RWPE1 (cell line): ENCODE measurements around the gene SLC6A20.

Experiments
- CTCF ChIA-PET: fragments of 350-600 bp; sonication (Branson Sonifier 250); formaldehyde crosslinking; extraction: SDS; loops from one replicate; lab custom pipeline; 2021; lab: Yijun Ruan, JAX
- POLR2A ChIA-PET: fragments of 400-600 bp; formaldehyde crosslinking; extraction: SDS; loops from one replicate; lab custom pipeline; 2020; ENCODE audit warnings: antibody characterized with exemption; ENCODE audit not compliant: low non-redundant PET; lab: Yijun Ruan, JAX
- DNase-seq: peaks from one replicate; pipeline ENCODE4 v3.0.0; 2012; ENCODE audit warnings: low spot score
- H3K27ac ChIP-seq: fragments of 450-650 bp; 2 replicates; pipeline ENCODE4 v1.5.1; 2017
- TF ChIP-seq, protein P1 (sequence below): fragments of 450-650 bp; conservative IDR thresholded peaks from 2 replicates; pipeline ENCODE4 v1.5.1; 2017; ENCODE audit warnings: low read depth, mild to moderate bottlenecking

The SLC6A20 gene

GRCh38 chr3:45795509-45795881 lies 841 bp downstream of the SLC6A20 start:
- POLR2A ChIA-PET, result no interaction called here
- no peak for DNase-seq
- TF ChIP-seq, protein P1, sequence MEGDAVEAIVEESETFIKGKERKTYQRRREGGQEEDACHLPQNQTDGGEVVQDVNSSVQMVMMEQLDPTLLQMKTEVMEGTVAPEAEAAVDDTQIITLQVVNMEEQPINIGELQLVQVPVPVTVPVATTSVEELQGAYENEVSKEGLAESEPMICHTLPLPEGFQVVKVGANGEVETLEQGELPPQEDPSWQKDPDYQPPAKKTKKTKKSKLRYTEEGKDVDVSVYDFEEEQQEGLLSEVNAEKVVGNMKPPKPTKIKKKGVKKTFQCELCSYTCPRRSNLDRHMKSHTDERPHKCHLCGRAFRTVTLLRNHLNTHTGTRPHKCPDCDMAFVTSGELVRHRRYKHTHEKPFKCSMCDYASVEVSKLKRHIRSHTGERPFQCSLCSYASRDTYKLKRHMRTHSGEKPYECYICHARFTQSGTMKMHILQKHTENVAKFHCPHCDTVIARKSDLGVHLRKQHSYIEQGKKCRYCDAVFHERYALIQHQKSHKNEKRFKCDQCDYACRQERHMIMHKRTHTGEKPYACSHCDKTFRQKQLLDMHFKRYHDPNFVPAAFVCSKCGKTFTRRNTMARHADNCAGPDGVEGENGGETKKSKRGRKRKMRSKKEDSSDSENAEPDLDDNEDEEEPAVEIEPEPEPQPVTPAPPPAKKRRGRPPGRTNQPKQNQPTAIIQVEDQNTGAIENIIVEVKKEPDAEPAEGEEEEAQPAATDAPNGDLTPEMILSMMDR, result no peak
- CTCF ChIA-PET, result no interaction called here
- H3K27ac ChIP-seq, result no peak overlapping the region

GRCh38 chr3:45794660-45795059 lies 1.7 kb downstream of the SLC6A20 start:
- no peak for DNase-seq
- TF ChIP-seq, protein P1, result no peak
- ChIA-PET POLR2A (no interaction called here), CTCF (no interaction called here)
- no peak overlapping the region for H3K27ac ChIP-seq

- TF ChIP-seq, protein P1, result no peak
- POLR2A ChIA-PET, result no interaction called here
- CTCF ChIA-PET, result no interaction called here
- H3K27ac ChIP-seq, result no peak overlapping the region
- DNase-seq, result no peak
These were observed 2.2 kb downstream of the SLC6A20 start for GRCh38 chr3:45794177-45794560.

GRCh38 chr3:45793482-45794176 lies 2.7 kb downstream of the SLC6A20 start:
- H3K27ac ChIP-seq, result no peak overlapping the region
- TF ChIP-seq, protein P1, result no peak
- POLR2A ChIA-PET, result no interaction called here
- DNase-seq, result no peak
- CTCF ChIA-PET, result no interaction called here

DNA sequence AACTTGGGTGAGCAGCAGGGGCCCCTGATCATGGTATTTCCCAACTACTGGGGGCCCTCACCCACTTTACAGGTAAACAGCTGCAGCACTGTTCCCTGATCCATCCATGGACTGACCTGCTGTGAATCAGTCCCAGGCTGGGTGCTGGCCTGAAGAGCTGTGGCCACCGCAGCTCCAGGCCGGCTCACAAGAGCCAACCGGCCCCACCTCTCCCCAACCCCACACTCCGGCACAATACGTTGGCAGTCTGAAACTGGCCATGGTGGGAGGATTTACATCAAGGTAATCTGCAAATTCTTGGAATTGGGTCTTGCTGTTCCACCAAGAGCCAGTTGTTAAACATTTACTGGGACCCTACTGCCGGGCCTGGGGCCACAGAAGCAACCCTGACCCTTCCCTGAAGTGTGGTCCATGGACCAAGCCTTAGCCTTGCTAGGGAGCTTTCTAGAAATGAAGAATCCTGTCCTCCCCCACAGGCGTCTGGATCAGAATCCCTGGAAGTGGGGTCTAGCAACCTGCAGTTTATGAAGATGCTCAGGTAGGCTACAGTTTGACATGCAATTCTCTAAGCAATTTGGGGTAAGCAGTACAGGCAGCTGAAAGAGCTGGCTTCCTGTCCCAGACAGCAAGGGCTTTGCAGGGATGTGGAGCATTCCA lies 3.7 kb downstream of the SLC6A20 start:
- ChIA-PET POLR2A (no interaction called here), CTCF (no interaction called here)
- no peak for DNase-seq
- TF ChIP-seq, protein P1, result no peak
- H3K27ac ChIP-seq, result no peak overlapping the region

- no peak overlapping the region for H3K27ac ChIP-seq
- ChIA-PET POLR2A (no interaction called here), CTCF (no interaction called here)
- DNase-seq, result no peak
- TF ChIP-seq, protein P1, result no peak
These were observed 4.3 kb downstream of the SLC6A20 start for GRCh38 chr3:45792036-45792435.
